Midbrain (tissue), 1 donor: ENCODE results near the gene DCDC1.

Experiments
- DNase-seq: peaks from one replicate; lab custom pipeline; 2025; lab: John Stamatoyannopoulos, UW

The DCDC1 gene

DNA sequence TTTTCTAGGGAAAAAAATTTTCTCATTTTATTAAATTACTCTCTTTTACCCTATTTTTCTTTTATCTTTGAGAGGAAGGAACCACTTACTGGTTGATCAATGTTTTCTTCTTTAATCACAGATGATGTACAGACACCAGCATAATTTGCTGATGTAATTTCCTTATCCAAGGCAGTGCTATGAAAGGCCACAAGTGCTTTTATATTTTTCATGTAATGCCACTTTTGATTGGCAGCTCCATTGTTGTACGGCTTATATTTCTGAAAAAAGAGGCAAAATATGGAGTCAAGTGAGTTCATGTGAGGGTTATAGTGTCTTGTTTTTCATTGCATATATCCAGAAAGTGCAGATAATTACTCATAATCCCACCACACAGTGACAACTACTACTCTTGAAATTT is 460.7 kb downstream of the DCDC1 start:
- no peak for DNase-seq

DNA sequence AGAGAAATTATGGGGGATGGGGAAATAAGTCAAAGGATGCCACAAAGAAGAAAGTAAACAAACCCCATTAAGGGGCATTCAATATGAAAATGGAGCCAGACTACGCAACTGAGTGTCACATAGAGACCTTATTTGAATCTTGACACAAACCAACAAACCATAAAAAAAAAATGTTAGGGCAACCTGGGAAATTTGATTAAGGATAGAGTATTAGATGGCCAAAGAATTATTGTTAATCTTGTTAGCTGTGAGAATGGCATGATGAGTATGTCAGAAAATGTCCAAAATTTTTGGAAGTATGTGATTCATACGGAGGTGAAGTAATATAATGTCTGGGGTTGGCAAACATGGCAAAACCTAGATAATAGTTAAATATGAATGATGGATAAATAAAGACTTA is 461.3 kb downstream of the DCDC1 start:
- DNase-seq, result no peak

DNA sequence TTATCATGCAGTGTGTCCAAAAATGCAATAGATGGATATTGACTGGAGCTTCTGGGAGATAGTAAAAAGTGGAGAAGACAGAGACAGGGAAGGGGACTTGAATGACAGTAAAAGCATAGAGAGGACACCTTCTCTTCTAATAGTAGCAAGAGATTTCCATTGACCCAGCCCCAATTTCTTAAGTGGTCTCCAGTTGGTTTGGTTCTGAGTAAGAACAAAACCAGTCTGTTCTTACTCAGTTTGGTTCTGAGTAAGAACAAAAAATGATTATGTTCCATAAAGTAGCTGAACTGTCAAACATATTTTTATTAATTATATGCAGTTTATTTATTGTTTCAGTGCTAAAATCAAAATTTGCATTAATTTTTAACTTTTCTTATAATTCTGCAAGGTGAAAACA is 466.6 kb downstream of the DCDC1 start:
- DNase-seq, result no peak

DNA sequence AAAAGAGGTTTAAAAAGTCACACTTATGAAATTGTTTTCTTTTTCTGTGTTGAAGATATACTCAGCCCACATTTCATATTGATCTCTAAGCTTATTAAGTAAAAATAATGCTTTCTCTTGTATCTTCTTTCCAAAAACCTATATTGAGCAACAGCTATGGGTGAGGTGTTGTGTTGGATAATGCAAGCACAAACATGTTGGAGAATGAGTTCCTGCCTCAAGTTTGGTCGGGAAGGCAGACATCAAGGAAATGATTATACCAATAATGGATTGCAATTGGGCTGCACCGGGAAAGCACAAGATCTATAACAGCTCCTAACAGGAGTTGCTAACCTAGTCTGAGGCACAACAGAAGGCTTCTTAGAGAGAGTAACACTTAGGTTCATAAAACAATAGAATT is 474.5 kb downstream of the DCDC1 start:
- DNase-seq, result no peak

DNA sequence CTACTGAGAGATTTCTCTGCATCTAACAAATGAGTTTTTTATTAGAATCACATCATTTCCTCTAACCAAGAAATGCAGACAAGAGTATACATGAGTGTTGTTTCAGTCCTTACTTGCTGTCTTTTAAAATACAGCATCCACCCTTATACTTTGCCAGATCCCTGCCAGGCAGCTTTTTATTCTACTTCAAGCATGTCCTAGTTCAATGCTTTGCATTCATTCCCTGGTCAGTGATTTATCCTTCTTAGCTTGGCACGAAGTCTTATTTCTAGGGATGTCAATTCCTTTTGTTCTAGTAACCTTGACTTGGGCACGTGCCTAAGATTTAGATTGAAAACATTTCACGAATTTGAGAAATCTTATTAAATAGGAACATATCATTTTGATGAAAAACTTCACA is 476.2 kb downstream of the DCDC1 start:
- no peak for DNase-seq

DNA sequence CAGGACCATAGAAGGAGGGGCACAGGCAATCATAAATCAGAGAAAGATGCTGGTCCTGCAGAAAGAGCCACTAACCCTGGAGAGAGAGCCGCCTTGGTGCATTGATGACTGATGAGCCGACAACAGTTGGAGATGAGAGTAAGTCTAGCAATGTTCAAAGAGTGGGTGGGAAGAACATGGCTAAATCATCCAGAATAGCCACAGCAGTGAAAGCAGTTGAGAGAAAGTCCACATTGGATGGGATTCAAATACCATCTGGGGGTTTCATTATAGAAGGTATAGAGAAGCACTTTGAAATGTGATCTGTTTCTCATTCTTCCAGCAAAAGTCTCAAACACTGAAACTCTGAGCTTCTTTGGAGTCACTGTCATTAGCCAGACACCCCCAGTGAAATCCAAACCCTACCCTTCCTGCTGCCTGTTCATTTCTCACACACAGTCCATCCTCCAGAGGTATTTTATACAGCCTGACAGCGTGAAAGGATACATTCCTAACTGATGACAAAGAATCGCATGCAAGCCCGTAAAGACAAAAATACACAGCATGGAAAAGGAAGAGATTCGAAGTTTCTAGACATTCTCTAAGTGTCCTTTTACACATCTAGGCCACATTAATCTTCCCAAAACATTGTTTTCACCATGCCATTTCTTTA is 480.3 kb downstream of the DCDC1 start:
- no peak for DNase-seq

DNA sequence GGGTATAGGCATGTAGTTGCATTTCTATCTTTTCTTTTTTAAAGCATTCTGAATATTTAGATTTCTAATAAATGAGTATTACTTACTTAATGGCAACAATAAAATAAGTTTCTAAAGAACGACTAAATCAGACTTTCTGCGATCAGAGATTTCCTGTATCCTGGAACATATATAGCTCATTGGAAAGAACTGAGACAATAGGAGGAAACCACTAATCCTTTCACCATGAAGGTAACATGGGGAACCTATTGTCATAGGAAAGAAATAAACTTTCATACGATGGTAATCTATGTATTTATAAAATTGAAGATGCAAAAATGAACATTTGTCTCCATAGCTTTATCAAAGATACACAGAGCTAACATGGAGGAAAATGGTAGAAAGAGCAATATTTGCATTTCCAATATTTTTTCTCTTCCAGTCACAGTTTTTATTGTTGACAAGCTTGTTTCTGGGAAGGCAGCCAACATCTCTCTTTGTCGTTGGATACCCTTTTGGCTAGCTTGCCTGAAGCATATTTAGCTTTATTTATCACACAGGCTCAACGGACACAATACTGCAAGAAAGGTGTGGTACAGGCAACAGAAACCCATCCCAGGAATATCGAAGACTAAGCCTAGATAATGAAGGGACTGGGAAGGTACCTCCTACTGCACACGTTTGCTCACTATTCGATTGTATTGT is 490.1 kb downstream of the DCDC1 start:
- DNase-seq, result no peak

DNA sequence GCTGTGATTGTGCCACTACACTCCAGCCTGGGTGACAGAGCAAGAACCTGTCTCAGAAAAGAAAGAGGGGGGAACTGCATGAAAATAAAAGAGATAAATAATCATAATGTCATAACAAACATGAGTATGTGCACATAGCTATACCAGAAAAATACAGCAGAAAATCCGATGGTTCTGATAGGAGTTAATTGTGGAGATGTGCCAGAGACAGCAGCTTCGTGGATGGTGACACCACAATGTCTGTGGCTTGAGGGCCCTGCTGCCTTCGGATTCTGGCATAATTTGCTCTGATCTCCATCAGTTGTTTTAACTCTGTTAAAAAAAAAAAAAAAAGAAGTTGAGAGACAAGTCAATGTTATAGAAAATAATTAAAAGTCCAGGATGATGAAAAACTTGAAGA is 491.1 kb downstream of the DCDC1 start:
- DNase-seq, result no peak

DNA sequence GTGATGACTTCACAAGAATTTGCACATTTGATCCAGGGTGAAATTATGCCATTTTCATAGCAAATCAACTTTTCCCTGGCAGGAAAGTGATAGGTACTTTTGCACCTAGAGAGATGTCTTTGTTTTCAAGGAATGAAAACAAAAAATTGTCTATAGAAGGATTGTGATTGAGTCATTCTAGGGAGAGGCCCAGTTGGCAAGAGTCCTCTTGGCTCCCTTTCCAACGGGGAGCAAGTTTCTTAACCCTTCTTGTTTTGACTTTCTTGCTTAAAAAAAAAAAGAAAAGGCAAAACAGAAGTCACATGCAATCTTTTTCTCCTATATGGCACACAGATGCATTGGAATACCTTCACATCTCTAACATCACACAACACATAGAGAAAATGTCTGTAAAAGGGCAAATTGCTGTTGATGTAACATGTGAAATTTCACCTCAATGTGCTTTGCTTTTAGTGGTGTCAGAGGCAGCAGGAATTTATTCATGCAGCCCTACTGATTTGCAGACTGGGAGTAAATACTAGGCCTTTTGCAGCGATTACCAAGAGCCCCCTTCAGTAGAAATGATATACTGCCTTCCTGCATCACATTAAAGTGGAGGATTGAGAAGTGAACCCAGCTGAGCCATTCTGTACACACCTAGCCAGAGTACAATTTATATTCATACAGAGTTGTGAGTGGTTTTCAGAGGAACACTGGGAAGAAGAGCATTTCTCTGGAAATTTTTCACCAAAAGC is 492.7 kb downstream of the DCDC1 start:
- DNase-seq, result no peak

DNA sequence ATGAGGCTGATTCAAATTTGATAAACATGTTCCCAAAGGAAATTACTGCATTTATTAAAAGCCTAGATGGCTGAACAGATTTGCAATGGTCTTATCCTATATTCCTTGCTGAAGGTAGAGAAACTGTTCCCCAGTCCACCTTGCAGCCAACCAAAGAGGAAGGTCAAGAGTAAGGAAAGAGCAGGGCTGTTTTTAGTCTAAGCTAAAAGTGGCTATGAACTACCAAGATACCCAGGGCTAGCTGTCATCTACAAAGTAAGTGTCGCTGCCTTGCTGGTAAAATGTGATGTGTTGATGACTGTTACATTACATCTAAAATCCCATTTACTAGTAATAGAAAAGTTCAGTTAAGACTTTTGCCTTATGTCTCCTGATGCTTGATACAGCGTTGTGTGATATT is 493.3 kb downstream of the DCDC1 start:
- no peak for DNase-seq

DNA sequence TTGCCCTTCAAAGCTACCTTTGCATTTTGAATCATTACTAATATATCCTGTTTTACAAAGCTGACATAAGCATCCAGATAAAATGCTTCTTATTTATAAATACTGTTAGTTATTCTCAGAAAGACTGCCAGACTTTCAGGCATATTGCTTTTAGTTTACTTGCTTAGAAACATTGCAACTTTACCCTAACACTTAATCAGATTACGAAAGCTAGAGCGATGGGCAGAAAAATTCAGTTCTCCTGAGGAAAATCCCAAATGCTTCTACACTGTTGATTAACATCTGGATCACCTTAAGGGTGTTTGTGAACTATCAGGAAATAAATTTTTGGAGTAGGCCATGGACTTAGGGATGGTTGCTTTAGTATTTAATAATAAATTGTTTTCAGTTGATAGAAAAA is 493.7 kb downstream of the DCDC1 start:
- DNase-seq, result no peak

DNA sequence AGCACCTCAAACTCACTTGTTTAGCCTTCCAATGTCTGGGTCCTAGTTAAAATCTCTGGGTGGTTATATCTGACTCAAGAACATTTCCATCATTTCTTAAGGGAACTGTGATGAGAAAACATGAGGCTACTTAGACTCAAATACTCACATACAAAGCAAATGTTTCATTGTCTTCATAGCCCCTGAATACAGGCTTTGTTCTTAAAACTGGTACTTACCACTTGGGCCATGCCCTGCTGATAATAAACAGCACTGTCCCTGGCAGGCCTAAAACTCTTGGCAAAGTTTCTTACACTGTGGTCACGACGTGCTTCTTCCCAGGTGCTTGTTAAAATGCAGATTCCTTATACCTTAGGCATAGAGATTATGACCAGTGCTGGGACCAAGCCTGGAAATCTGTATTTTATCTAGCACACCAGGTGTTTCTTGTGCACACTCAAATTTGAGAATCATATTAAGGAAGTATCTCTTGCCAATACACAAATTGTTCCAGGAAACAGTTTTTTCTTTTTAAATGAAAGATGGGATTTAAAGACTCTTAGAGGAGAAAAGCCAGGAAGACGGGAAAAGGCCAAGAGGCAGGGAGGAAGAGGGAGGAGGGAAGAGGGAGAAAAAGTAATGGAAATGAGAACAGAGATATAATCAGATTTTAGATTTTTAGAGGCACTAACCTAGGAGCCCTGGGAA is 495.5 kb downstream of the DCDC1 start:
- DNase-seq, result no peak

DNA sequence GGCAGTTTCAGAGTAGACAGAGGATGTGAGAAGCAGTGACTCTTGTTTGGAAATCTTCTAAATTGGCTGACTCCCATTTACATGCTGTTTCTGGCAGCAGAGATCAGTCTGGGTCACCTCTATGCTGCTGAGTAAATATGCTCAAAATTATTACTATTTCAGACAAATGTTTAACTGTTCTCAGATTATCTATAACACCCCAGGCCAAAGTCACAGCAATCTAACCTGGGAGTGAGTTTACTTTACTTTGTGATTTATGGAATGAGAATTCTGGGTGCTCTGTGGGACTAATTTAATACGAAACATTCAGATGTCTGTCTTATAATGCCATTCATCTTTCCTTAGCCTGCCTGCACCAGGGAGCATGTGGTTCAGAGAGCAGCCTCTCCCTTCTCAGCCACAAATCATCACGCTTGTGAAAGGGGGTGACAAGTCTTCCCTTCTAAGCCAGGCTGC is 500.9 kb downstream of the DCDC1 start:
- DNase-seq, result no peak

DNA sequence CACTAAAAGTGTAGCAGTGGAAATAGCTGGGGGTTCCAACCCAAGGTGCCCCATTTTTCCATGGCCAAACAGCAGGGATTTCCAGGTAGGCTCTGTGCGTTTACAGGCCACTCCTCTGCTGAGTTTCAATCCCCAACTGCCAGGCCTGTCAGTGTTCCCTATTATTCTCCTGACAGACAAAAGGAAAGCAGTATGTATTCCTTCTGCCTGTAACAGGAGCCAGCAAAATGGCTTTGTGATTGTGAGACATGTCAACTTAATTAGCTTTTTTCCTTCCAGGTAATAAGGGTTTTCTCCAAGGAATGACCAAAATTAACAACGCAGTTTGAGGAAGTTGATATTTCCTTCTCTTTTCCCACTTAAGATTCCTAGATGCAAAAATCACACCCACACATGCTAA is 506.3 kb downstream of the DCDC1 start:
- DNase-seq, result no peak

DNA sequence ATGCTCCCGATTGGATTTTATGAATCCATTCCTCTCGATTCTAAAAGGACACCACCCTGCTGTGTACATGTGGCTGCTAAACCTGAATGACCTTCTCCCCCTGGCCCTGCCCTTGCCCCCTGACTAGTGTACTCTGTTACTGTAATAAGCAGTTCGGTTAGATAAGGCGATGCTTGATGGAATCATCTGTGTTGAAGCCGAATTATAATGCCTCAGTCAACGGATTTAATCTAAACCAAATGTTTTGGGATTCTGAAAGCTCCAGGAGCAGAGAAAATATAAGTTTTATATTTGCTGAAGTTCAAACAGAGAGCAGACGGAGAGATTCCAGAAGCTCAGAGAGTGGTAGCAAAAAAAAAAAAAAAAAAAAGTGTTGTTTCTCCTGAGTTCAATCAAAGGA is 508.0 kb downstream of the DCDC1 start:
- no peak for DNase-seq

DNA sequence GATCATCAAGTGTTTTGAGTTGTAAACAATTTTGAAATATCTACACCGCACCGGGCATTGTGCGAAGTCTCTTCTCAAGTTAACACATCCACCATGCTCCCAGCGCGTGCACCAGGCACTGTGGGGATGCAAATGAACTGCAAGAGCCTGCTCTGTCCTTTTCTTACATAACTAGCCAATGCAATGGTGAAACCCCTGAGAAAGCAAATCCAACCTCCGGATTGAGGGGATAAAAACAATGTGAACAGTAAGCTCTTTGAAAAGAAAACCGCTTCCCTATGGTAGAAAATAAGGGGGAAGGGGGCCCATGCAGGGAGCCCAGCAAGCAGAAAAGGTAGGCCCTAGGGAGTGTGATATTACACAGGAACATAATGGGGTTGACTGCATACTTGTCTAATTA is 508.5 kb downstream of the DCDC1 start:
- DNase-seq, result no peak

DNA sequence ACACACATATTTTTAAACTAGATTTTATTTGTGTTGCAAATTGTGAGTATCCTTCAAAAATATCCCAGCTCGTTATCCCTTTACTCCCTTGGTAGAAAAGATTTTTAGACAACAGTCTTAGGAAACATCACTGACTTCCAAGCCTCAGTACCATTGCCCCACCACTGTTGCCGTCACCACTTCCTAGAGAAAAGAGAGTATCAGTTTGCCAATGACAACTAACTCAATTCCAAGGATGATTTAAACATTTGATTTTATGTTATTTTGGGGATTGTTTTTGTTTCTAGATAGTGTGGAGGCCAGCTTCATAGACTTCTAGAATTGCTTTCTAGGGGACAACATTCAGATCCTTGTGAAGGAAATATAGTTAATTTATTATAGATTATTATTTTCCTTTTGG is 509.4 kb downstream of the DCDC1 start:
- no peak for DNase-seq

DNA sequence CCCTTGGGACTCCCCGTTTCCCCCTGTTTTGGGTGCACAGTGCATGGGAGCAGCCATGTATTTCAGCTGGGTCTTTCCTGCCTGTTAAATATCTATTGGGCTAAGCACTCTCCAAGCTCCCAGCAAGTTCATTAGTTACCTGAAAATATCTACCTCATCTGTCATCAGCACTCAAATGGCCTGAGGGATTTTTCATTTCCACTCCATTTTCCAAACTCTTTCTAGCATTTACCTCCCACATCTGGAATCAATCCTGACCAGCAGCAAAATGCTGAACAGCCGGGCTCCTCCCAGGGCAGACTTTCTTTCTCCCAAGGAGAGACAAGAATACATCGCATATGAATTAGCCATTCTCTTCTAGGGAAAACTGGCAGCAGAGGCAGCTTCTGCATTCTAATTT is 509.9 kb downstream of the DCDC1 start:
- DNase-seq, result no peak

DNA sequence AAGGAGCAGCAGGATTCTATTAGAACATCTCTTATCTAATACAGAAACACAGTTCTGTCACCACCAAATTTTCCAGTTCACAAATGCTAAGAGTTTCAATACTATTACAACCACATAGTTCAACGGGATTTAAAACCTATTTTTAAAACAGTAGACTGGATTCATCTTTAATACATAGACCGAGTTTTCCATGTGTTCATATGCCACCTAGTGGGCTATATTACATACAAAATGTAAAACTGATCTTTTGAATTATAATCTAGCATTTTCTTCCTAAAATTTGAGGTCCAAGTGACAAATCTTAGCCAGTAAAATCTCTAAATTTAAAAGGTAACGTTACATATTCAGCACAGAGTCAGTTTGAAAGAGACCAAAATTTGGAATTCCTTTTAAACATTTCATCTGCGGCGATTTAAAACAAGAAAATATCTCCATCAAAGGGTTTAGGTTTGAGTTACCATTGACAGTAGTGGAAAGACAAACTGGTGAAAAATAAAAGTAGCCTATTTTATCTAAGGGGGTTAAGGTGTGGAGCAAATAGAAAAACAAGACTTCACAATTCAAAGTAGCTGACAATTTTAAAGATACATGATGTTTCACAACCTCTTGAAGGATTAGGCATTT is 514.0 kb downstream of the DCDC1 start:
- DNase-seq, result peak; percentile 45

DNA sequence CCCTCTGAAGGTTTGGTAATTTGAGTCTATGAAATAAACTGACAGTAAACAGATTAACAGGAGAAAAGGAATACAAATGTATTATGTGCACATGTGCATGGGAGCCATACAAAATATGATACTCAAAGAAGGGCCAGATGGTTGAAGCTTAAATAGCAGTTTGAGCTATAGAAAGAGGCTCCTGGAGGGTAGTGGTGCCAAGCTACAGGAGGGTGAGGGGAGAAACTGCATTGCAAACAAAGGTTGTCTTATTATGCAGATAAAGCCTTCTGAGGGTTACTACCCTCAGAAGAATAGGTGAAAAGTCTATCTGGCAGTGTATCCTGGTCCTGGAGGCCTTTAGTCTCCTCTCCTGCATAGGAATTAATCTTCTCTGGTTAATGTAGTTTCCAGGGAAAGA is 516.1 kb downstream of the DCDC1 start:
- DNase-seq, result no peak

DNA sequence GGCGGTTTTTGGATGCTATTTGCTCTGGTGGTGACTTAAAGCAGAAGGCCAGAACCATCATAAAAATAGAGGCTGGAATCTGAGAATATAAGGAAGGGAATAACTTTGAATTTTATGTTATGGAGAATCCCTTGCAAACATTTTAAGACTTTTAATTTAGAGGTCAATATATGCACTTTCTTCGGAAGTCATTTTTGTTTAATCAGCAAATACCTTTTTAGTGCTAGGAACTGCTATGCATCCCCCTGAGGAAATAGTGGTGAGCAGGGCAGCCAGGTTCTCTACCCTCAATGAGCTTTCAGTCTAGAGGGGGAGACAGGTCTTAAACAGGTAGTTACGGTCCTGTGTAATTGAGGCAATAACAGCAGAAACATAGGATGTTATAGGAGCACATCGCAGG is 516.9 kb downstream of the DCDC1 start:
- DNase-seq, result no peak

DNA sequence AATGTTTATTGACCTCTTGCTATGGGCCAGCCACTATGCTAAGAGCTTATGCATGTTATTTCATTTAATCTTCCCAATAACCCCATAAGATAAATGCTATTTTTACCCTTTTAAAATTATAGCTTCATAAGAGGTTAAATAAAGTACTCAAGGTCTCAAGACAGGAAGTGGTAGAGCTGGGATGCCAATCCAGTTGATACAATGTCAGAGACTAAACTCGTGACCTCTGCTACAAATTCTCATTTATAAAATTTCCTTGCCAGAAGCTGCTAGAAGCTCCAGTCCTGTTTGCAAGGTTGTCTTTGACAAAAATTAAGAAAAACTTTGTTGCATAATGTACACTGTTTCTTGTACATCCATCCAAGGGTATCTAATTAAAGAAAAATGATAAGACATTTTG is 517.4 kb downstream of the DCDC1 start:
- DNase-seq, result no peak
